HCT116 (cell line): Measurements from ENCODE around the gene CHCT1. TPM values are rescaled to one million over a fixed set of nuclear protein-coding genes. Genes with fewer than 3 reads are reported as not detected.

Experiments used
- ATAC-seq: fragments of 200-7000 bp; cut with Tn5 transposase; 2 replicates; pipeline ENCODE4 v1.9.1; 2020; ENCODE audit warnings: mild to moderate bottlenecking, moderate library complexity
- BruUV-seq: library from RNA; stranded (reverse); fragments of 400-500 nt; replicated peaks from 2 replicates; lab custom pipeline; 2021; lab: Mats Ljungman, UMichigan
- CTCF ChIA-PET: fragments of 300-600 bp; sonication (Branson Sonifier 250); formaldehyde crosslinking; loops from one replicate; lab custom pipeline; 2021; ENCODE audit warnings: antibody characterized with exemption; lab: Charles Lee
- POLR2A ChIA-PET: fragments of 300-600, 350-600 bp; sonication (Branson Sonifier 250); formaldehyde crosslinking; loops from one replicate; lab custom pipeline; 2021; ENCODE audit warnings: antibody characterized with exemption; lab: Charles Lee
- RAD21 ChIA-PET, 2 experiments: fragments of 300-600 bp; sonication (Branson Sonifier 250); formaldehyde crosslinking; loops; one replicate each; lab custom pipeline; 2023; ENCODE audit warnings: low total read pairs in 2 of 2; ENCODE audit not compliant: uncharacterized antibody in 2 of 2, unreplicated experiment in 2 of 2, low non-redundant PET in 1 of 2; lab: Charles Lee
- DNase-seq: peaks from one replicate; pipeline ENCODE4 v3.0.0-alpha.2; 2010; ENCODE audit warnings: low read depth, low spot score
- H2AFZ ChIP-seq: fragments of 200-600 bp; shearing (Covaris generic), sonication (generic); 2 replicates; pipeline ENCODE4 v1.6.1; 2017; ENCODE audit warnings: low read depth, mixed run types, mixed read lengths, antibody characterized with exemption, low read length; ENCODE audit not compliant: poor library complexity, severe bottlenecking
- H3K27ac ChIP-seq: 2 replicates; pipeline ENCODE4 v1.5.1; 2012; ENCODE audit warnings: low read depth, low read length
- H3K27me3 ChIP-seq: fragments of 200-600 bp; sonication (generic); 2 replicates; pipeline ENCODE4 v1.6.1; 2016; ENCODE audit warnings: mixed run types, low read length, mixed read lengths; ENCODE audit not compliant: insufficient read depth
- H3K36me3 ChIP-seq, 2 experiments: fragments of 200-500 bp in 1 of 2; fragments of 200-600 bp in 1 of 2; sonication (Bioruptor generic) in 1 of 2; sonication (generic) in 1 of 2; 2 replicates each; pipeline versions ENCODE4 v1.5.1 to v1.6.1; 2014 to 2016; ENCODE audit warnings: low read length in 2 of 2, inconsistent platforms in 1 of 2, mixed read lengths in 1 of 2, mixed run types in 1 of 2; ENCODE audit not compliant: insufficient read depth in 2 of 2, control insufficient read depth in 1 of 2
- H3K4me1 ChIP-seq, 2 experiments: fragments of 200-600 bp in 1 of 2; sonication (generic) in 1 of 2; 2 replicates each; pipeline versions ENCODE4 v1.5.1 to v1.6.1; 2012 to 2017; ENCODE audit warnings: low read length in 2 of 2, inconsistent platforms in 1 of 2, mild to moderate bottlenecking in 1 of 2, mixed read lengths in 1 of 2, mixed run types in 1 of 2, moderate library complexity in 1 of 2; ENCODE audit not compliant: insufficient read depth in 2 of 2, control insufficient read depth in 1 of 2
- H3K4me2 ChIP-seq: fragments of 200-600 bp; sonication (generic); 2 replicates; pipeline ENCODE4 v1.6.1; 2017; ENCODE audit warnings: mixed run types, low read length, mixed read lengths
- H3K4me3 ChIP-seq, 2 experiments: fragments of 200-600 bp in 1 of 2; sonication (generic) in 1 of 2; replicated peaks in 1 of 2; 2 replicates each; pipeline ENCODE4 v1.5.1; 2011 to 2016; ENCODE audit warnings: low read length in 2 of 2, control low read depth in 1 of 2, low read depth in 1 of 2, mild to moderate bottlenecking in 1 of 2, mixed read lengths in 1 of 2, mixed run types in 1 of 2
- H3K79me2 ChIP-seq: fragments of 200-600 bp; sonication (generic); 2 replicates; pipeline ENCODE4 v1.6.1; 2017; ENCODE audit warnings: mild to moderate bottlenecking, mixed run types, low read length, moderate library complexity, mixed read lengths; ENCODE audit not compliant: insufficient read depth
- H3K9ac ChIP-seq: fragments of 200-600 bp; sonication (generic); 2 replicates; pipeline ENCODE4 v1.6.1; 2016; ENCODE audit warnings: low read length, mixed read lengths
- H3K9me2 ChIP-seq: fragments of 200-600 bp; sonication (generic), shearing (Covaris generic); 2 replicates; pipeline ENCODE4 v1.6.1; 2017; ENCODE audit warnings: mixed run types, mild to moderate bottlenecking, moderate library complexity; ENCODE audit not compliant: insufficient read depth
- H3K9me3 ChIP-seq, 2 experiments: fragments of 200-500 bp in 1 of 2; fragments of 200-600 bp in 1 of 2; sonication (Bioruptor generic) in 1 of 2; sonication (generic) in 1 of 2; 2 replicates each; pipeline ENCODE4 v1.6.1; 2014 to 2017; ENCODE audit warnings: low read length in 2 of 2, mixed read lengths in 2 of 2, inconsistent platforms in 1 of 2, low read depth in 1 of 2, mild to moderate bottlenecking in 1 of 2, mixed run types in 1 of 2, moderate library complexity in 1 of 2; ENCODE audit not compliant: control insufficient read depth in 1 of 2, insufficient read depth in 1 of 2
- H4K20me1 ChIP-seq: fragments of 200-600 bp; sonication (generic), shearing (Covaris generic); 2 replicates; pipeline ENCODE4 v1.6.1; 2017; ENCODE audit warnings: mixed run types, mild to moderate bottlenecking, moderate library complexity; ENCODE audit not compliant: insufficient read depth
- CTCF ChIP-seq, 3 experiments: fragments of 200-600 bp in 1 of 3; sonication (generic) in 1 of 3; IDR thresholded peaks in 2 of 3; conservative IDR thresholded peaks in 1 of 3; 2 replicates each; pipeline ENCODE4 v1.5.1; 2012 to 2017; ENCODE audit warnings: low read depth in 2 of 3, low read length in 2 of 3, antibody characterized with exemption in 1 of 3, borderline replicate concordance in 1 of 3, control low read depth in 1 of 3, mild to moderate bottlenecking in 1 of 3, mixed read lengths in 1 of 3, mixed run types in 1 of 3, moderate library complexity in 1 of 3; ENCODE audit not compliant: insufficient read depth in 1 of 3
- ELF1 ChIP-seq: IDR thresholded peaks from 2 replicates; pipeline ENCODE4 v1.6.1; 2012; ENCODE audit warnings: low read depth, borderline replicate concordance
- EZH2phosphoT487 ChIP-seq: fragments of 200-600 bp; IDR thresholded peaks from 2 replicates; pipeline ENCODE4 v1.6.1; 2018; ENCODE audit warnings: antibody characterized with exemption, borderline replicate concordance
- FOSL1 ChIP-seq: IDR thresholded peaks from 2 replicates; pipeline ENCODE4 v1.6.1; 2012; ENCODE audit warnings: low read depth
- POLR2A ChIP-seq: IDR thresholded peaks from 2 replicates; pipeline ENCODE4 v1.7.0; 2011; ENCODE audit warnings: borderline replicate concordance; ENCODE audit not compliant: insufficient read depth, insufficient read length; ENCODE audit errors: extremely low read depth
- RAD21 ChIP-seq: IDR thresholded peaks from 2 replicates; pipeline ENCODE4 v1.6.1; 2012; ENCODE audit warnings: low read depth, mild to moderate bottlenecking
- SIN3A ChIP-seq: IDR thresholded peaks from 2 replicates; pipeline ENCODE4 v1.6.1; 2012; ENCODE audit warnings: low read depth
- SP1 ChIP-seq: IDR thresholded peaks from 2 replicates; pipeline ENCODE4 v1.6.1; 2012; ENCODE audit warnings: low read depth
- ZBTB33 ChIP-seq: IDR thresholded peaks from 2 replicates; pipeline ENCODE4 v1.6.1; 2011; ENCODE audit warnings: mild to moderate bottlenecking, low read length, moderate library complexity; ENCODE audit not compliant: insufficient replicate concordance; ENCODE audit errors: extremely low read depth
- ZFX ChIP-seq: fragments of 450-650 bp; IDR thresholded peaks from 2 replicates; pipeline ENCODE4 v1.6.1; 2017
- ZNF274 ChIP-seq: fragments of 200-500 bp; sonication (Bioruptor generic); IDR thresholded peaks from 2 replicates; pipeline ENCODE4 v1.6.1; 2014; ENCODE audit warnings: mild to moderate bottlenecking, low read depth, low read length, inconsistent platforms
- intact Hi-C: fragments of 100-400 bp; cut with micrococcal nuclease; formaldehyde crosslinking; loops from 2 replicates; pipeline ENCODE4 v1.10.0; 2022
- total RNA-seq: library from RNA; stranded (reverse); gene quantifications from one replicate; pipeline ENCODE4 v1.2.1, GENCODE V29; 2021; ENCODE audit not compliant: unreplicated experiment

Gene CHCT1
- total RNA-seq, 1 experiment from 2014 or later, result not detected

- Histone ChIP-seq H3K79me2 (no peaks in the 10 kb centered on the region), H3K9me3 (no peaks in the 10 kb centered on the region), H3K36me3 (no peaks in the 10 kb centered on the region; a peak in 1 of 4 replicates), H3K4me1 (peaks cover 10% of the 10 kb centered on the region in 2 experiments), H3K4me3 (no peak overlapping the region), H3K9me2 (no peaks in the 10 kb centered on the region), H3K27me3 (no peaks in the 10 kb centered on the region), H2AFZ (no peak overlapping the region), H4K20me1 (no peaks in the 10 kb centered on the region), H3K9ac (no peak overlapping the region), H3K27ac (no peak overlapping the region), H3K4me2 (no peak overlapping the region)
- CTCF ChIA-PET, result no interaction called here
- intact Hi-C loops, result no loop called here
- RAD21 ChIA-PET, result no interaction called here
- BruUV-seq, result no TSS peak
- no peak for ATAC-seq
- TF ChIP-seq ELF1, result no peak
- no peak for TF ChIP-seq SIN3A
- no peak for TF ChIP-seq FOSL1
- TF ChIP-seq SP1, result no peak
- no peak for TF ChIP-seq CTCF (IDR thresholded peaks at IDR 0.05 in 2 of 3, conservative IDR thresholded peaks at IDR 0.05 in 1 of 3; ENCODE audit: borderline replicate concordance in 1 of 3, insufficient read depth in 1 of 3, low read depth in 2 of 3, low read length in 2 of 3)
- no peak for TF ChIP-seq POLR2A
- no peak for TF ChIP-seq ZFX
- no peak for TF ChIP-seq RAD21
- TF ChIP-seq ZNF274, result no peak
- TF ChIP-seq ZBTB33, result no peak
- no peak for TF ChIP-seq EZH2phosphoT487
- POLR2A ChIA-PET, result no interaction called here
- DNase-seq, result no peak
These were observed 50.2 kb downstream of the CHCT1 start for GRCh38 chr17:60472449-60472848.
